ES-I3 (cell line): ENCODE results near the gene CREBL2.

ENCODE experiments used
- H3K36me3 ChIP-seq: 2 replicates; pipeline ENCODE4 v1.6.1; 2013; ENCODE audit warnings: mild to moderate bottlenecking, low read length, control low read depth, moderate library complexity; ENCODE audit not compliant: insufficient read depth
- H3K4me1 ChIP-seq: 2 replicates; pipeline ENCODE4 v1.6.1; 2013; ENCODE audit warnings: mild to moderate bottlenecking, control low read depth, low read length; ENCODE audit not compliant: insufficient read depth
- H3K9ac ChIP-seq: 2 replicates; pipeline ENCODE4 v1.6.1; 2013; ENCODE audit warnings: low read depth, mild to moderate bottlenecking, low read length, moderate library complexity
- H3K9me3 ChIP-seq: 2 replicates; pipeline ENCODE4 v1.6.1; 2013; ENCODE audit warnings: mild to moderate bottlenecking, low read length, moderate library complexity; ENCODE audit not compliant: control insufficient read depth, insufficient read depth

The CREBL2 gene

GRCh38 chr12:12661086-12661856, 49.6 kb downstream of the CREBL2 start:
- H3K36me3 ChIP-seq: peaks cover 4% of the 10 kb centered on the region; the same call in 1 of the 2 replicates
- H3K4me1 ChIP-seq: peaks cover 28% of the 10 kb centered on the region
- no peaks in the 10 kb centered on the region for H3K9me3 ChIP-seq
- no peak overlapping the region for H3K9ac ChIP-seq

DNA sequence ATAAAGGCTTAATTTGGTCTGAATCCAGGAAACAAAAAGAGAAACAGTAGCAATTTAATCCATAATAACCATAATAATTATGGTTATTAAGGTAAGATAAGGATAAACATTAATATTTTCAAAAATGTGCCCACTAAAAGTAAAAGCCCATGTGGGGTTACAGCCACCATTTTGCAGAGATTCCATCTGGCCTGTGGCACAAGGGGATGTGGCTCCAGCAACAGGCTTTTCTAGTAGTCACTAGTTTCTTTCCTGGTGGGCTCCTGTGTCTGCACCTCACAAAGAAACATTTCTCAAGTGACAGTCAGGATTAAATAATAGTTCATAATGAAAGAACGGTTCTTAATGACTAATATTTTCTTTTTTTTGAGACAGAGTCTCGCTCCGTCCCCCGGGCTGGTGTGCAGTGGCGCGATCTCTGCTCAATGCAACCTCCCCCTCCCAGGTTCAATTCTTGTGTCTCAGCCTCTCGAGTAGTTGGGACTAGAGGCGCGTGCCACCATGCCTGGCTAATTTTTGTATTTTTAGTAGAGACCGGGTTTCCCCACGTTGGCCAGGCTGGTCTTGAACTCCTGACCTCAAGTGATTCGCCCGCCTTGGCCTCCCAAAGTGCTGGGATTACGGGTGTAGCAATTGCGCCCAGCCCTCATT, 52.1 kb downstream of the CREBL2 start:
- H3K9ac ChIP-seq: no peak overlapping the region
- no peaks in the 10 kb centered on the region for H3K9me3 ChIP-seq
- no peaks in the 10 kb centered on the region; the same call in 1 of the 2 replicates for H3K36me3 ChIP-seq
- peaks cover 28% of the 10 kb centered on the region for H3K4me1 ChIP-seq

GRCh38 chr12:12665194-12665593, 53.5 kb downstream of the CREBL2 start:
- no peaks in the 10 kb centered on the region for H3K9me3 ChIP-seq

DNA sequence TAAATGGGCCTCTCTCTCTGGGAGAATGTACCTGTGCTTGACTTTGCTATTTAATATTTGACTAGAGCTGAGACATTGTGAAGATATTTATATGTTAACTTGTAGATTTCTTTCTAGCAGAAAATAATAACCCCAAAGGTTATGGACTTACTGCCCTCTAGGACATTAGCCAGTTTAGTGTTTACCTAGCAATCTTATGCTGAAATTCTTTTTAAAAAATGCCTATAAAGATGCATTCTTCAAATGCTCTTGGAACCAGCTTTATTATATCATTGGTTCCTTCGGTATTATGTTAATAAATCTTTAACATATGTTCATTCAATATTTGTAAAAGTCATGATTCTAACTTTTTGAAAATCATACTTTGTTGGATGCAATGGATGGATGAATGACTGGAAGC, 56.3 kb downstream of the CREBL2 start:
- Histone ChIP-seq H3K9ac (no peak overlapping the region), H3K9me3 (no peaks in the 10 kb centered on the region), H3K4me1 (peaks cover 9% of the 10 kb centered on the region), H3K36me3 (no peaks in the 10 kb centered on the region; the same call in 1 of the 2 replicates)

More at GRCh38 chr12:12665194-12665593, 53.5 kb downstream of the CREBL2 start:
- Histone ChIP-seq H3K9ac (no peak overlapping the region; the same call in 1 of the 2 replicates), H3K4me1 (peaks cover 22% of the 10 kb centered on the region), H3K36me3 (no peaks in the 10 kb centered on the region; the same call in none of the 2 replicates)

DNA sequence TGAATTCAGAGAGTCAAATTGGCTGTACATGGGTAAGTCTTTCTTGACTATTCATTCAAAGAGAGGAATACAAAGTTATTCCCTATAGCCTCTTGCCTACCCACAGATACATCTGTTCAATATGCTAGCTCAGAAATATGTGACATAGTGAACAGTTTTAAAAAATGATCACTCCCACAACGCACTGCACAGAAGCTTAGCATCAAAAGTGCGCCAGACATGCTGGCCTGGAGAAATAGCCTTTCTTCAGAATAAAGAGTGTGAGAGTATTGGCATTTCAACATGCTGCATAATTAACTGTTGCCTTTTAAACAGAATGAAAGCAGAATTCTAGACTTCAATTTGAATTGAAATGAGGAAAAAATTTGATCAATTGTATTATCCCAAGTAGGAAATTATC, 57.3 kb downstream of the CREBL2 start:
- no peaks in the 10 kb centered on the region for H3K9me3 ChIP-seq
- H3K9ac ChIP-seq: no peak overlapping the region
- H3K36me3 ChIP-seq: no peaks in the 10 kb centered on the region; the same call in 1 of the 2 replicates
- peaks cover 9% of the 10 kb centered on the region for H3K4me1 ChIP-seq

- H3K36me3 ChIP-seq: no peaks in the 10 kb centered on the region; the same call in 1 of the 2 replicates
- H3K9me3 ChIP-seq: no peaks in the 10 kb centered on the region
- H3K9ac ChIP-seq: no peak overlapping the region
- peaks cover 7% of the 10 kb centered on the region for H3K4me1 ChIP-seq
These were observed 60.4 kb downstream of the CREBL2 start for GRCh38 chr12:12671850-12672660.

DNA sequence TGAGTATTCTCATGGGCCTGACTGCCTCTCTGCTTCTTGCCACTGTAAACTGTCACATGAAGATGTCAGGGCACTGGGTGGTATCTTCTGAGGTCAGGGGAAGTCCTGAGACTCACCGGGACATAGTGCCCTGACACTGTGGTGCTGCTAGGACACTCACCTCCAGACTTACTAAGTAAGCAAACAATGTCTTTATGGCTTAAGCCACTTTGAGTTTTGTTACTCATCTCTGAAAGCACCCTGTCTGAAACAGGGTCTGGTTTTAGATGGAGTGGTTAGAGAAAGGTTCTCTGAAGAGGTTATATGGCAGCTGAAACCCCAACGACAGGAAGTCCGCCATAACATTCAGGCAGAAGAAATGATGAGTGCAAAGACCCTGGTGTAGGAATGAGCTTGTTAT, 61.6 kb downstream of the CREBL2 start:
- Histone ChIP-seq H3K9ac (no peak overlapping the region), H3K4me1 (peaks cover 7% of the 10 kb centered on the region), H3K9me3 (no peaks in the 10 kb centered on the region), H3K36me3 (no peaks in the 10 kb centered on the region; the same call in 1 of the 2 replicates)

GRCh38 chr12:12676605-12677004, 64.9 kb downstream of the CREBL2 start:
- Histone ChIP-seq H3K4me1 (peaks cover 7% of the 10 kb centered on the region), H3K9ac (no peak overlapping the region), H3K9me3 (no peaks in the 10 kb centered on the region)

GRCh38 chr12:12681061-12681765, 69.5 kb downstream of the CREBL2 start:
- Histone ChIP-seq H3K9me3 (no peaks in the 10 kb centered on the region), H3K4me1 (peaks cover 20% of the 10 kb centered on the region), H3K9ac (no peak overlapping the region), H3K36me3 (no peaks in the 10 kb centered on the region)

More at GRCh38 chr12:12676605-12677004, 64.9 kb downstream of the CREBL2 start:
- H3K36me3 ChIP-seq: no peaks in the 10 kb centered on the region

DNA sequence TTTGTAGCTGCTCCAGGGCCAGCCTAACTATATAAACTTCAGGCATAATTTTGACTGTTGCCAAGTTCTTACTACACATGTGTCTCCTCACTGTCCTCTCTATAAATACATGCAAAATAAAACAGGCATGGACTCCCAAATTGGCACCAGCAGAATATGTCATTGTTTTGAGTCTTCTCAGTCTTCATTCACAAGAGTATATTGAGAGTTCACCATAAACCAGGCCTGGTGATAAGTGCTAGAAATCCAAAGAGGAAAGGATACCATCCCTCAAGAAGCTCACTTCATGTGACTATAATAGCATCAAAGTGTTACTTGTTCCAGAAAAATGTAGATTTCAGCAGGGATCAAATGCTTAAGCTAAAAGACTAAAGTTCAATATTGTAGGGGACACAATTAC, 70.6 kb downstream of the CREBL2 start:
- Histone ChIP-seq H3K36me3 (no peaks in the 10 kb centered on the region), H3K9me3 (no peaks in the 10 kb centered on the region), H3K4me1 (peaks cover 17% of the 10 kb centered on the region), H3K9ac (no peak overlapping the region)

DNA sequence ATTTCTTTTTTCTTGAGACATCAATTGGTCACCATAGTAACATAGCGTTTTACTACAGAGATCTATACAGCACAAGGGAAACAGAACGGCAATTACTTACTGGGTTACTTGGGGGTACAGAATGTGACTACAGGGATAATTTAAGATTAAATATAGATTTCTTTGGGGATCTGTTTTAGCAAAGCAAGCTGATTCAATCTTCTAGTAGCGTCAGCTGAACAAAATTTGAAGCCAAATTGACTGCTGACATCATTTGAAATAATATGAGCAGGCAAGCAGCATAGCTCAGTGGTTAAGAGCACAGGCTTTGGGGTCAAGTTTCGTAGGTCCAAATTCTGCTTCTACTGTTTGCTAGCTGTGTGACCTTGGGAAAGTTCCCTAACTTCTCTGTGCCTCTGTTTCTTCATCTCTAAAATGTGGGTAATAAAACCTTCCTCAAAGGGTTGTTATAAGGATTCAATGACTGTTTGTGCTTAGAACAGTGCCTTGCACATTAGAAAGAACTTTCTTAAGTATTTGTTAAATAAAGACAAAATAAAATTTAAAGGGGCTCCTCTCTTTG, 71.5 kb downstream of the CREBL2 start:
- peak overlapping the region; percentile 80; the same call in 1 of the 2 replicates for H3K9ac ChIP-seq
- no peaks in the 10 kb centered on the region for H3K36me3 ChIP-seq
- peaks cover 17% of the 10 kb centered on the region for H3K4me1 ChIP-seq
- H3K9me3 ChIP-seq: no peaks in the 10 kb centered on the region

- no peaks in the 10 kb centered on the region for H3K9me3 ChIP-seq
These were observed 72.0 kb downstream of the CREBL2 start for GRCh38 chr12:12683725-12684124.

GRCh38 chr12:12684375-12685106, 72.9 kb downstream of the CREBL2 start:
- H3K9me3 ChIP-seq: no peaks in the 10 kb centered on the region
- no peaks in the 10 kb centered on the region for H3K36me3 ChIP-seq
- peaks cover 17% of the 10 kb centered on the region for H3K4me1 ChIP-seq
- H3K9ac ChIP-seq: peak overlapping the region; percentile 80

More at GRCh38 chr12:12683725-12684124, 72.0 kb downstream of the CREBL2 start:
- Histone ChIP-seq H3K9ac (peak overlapping the region; percentile 80), H3K36me3 (no peaks in the 10 kb centered on the region), H3K4me1 (peaks cover 17% of the 10 kb centered on the region)
